Gastroesophageal sphincter (tissue), 3 donors: ENCODE data around the gene SV2C.

Source experiments
- POLR2A ChIP-seq, 2 donors: fragments of 450-650 bp; IDR thresholded peaks; one replicate each; pipeline ENCODE4 v1.6.1; 2017; ENCODE audit warnings: antibody characterized with exemption in 2 of 2, mild to moderate bottlenecking in 2 of 2, moderate library complexity in 1 of 2
- POLR2AphosphoS5 ChIP-seq: sonication (generic); formaldehyde crosslinking; IDR thresholded peaks from one replicate; pipeline ENCODE4 v1.6.1; 2017; ENCODE audit warnings: antibody characterized with exemption
- TF ChIP-seq, protein P1 (sequence below), 4 experiments: fragments of 200-600 bp in 2 of 4; fragments of 450-650 bp in 2 of 4; sonication (generic) in 1 of 4; IDR thresholded peaks; one replicate each; pipeline ENCODE4 v1.5.1; 2017 to 2019; ENCODE audit warnings: antibody characterized with exemption in 4 of 4, mild to moderate bottlenecking in 2 of 4, moderate library complexity in 2 of 4

- TF ChIP-seq, protein P1, sequence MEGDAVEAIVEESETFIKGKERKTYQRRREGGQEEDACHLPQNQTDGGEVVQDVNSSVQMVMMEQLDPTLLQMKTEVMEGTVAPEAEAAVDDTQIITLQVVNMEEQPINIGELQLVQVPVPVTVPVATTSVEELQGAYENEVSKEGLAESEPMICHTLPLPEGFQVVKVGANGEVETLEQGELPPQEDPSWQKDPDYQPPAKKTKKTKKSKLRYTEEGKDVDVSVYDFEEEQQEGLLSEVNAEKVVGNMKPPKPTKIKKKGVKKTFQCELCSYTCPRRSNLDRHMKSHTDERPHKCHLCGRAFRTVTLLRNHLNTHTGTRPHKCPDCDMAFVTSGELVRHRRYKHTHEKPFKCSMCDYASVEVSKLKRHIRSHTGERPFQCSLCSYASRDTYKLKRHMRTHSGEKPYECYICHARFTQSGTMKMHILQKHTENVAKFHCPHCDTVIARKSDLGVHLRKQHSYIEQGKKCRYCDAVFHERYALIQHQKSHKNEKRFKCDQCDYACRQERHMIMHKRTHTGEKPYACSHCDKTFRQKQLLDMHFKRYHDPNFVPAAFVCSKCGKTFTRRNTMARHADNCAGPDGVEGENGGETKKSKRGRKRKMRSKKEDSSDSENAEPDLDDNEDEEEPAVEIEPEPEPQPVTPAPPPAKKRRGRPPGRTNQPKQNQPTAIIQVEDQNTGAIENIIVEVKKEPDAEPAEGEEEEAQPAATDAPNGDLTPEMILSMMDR (IDR thresholded peaks at IDR 0.05) = no peak
- TF ChIP-seq POLR2A (IDR thresholded peaks at IDR 0.05) (no peak), POLR2AphosphoS5 (no peak)
Observed at GRCh38 chr5:76291305-76292077, 208.3 kb downstream of the SV2C start.
